ENCODE results near the gene OOSP4B.

The OOSP4B gene

GRCh38 chr11:60080535-60080934, 63.6 kb downstream of the OOSP4B start:
- Histone ChIP-seq H3K27me3 (ENCODE audit: control insufficient read depth in 5 of 5, insufficient read depth in 4 of 5, low read length in 5 of 5) (no peaks in the 10 kb centered on the region), H3K36me3 (ENCODE audit: control insufficient read depth in 5 of 5, insufficient read depth in 5 of 5, low read length in 5 of 5) (no peaks in the 10 kb centered on the region), H3K9me3 (ENCODE audit: control insufficient read depth in 5 of 5, low read length in 5 of 5) (peaks cover 0 to 6% (median 4%) of the 10 kb centered on the region in 5 donors), H3K4me3 (ENCODE audit: low read depth in 1 of 5, low read length in 5 of 5) (no peak overlapping the region), H3K27ac (ENCODE audit: low read depth, low read length) (no peak overlapping the region), H3K4me1 (ENCODE audit: control insufficient read depth in 5 of 5, insufficient read depth in 5 of 5, low read length in 5 of 5) (no peaks in the 10 kb centered on the region), H3K9ac (ENCODE audit: low read length in 5 of 5) (no peak overlapping the region)

Measured in subcutaneous abdominal adipose tissue (tissue), 5 donors.